Hepatocyte (in vitro differentiated cells): ENCODE measurements around the gene CFD.

Experiments used
- EZH2 ChIP-seq: fragments of 200-600 bp; sonication (generic); IDR thresholded peaks from 2 replicates; pipeline ENCODE4 v1.6.1; 2016; ENCODE audit warnings: antibody characterized with exemption, mild to moderate bottlenecking, borderline replicate concordance
- TF ChIP-seq, protein P1 (sequence below): fragments of 200-600 bp; sonication (generic); IDR thresholded peaks from 2 replicates; pipeline ENCODE4 v1.5.1; 2016; ENCODE audit warnings: antibody characterized with exemption, mild to moderate bottlenecking; ENCODE audit not compliant: poor library complexity

DNA sequence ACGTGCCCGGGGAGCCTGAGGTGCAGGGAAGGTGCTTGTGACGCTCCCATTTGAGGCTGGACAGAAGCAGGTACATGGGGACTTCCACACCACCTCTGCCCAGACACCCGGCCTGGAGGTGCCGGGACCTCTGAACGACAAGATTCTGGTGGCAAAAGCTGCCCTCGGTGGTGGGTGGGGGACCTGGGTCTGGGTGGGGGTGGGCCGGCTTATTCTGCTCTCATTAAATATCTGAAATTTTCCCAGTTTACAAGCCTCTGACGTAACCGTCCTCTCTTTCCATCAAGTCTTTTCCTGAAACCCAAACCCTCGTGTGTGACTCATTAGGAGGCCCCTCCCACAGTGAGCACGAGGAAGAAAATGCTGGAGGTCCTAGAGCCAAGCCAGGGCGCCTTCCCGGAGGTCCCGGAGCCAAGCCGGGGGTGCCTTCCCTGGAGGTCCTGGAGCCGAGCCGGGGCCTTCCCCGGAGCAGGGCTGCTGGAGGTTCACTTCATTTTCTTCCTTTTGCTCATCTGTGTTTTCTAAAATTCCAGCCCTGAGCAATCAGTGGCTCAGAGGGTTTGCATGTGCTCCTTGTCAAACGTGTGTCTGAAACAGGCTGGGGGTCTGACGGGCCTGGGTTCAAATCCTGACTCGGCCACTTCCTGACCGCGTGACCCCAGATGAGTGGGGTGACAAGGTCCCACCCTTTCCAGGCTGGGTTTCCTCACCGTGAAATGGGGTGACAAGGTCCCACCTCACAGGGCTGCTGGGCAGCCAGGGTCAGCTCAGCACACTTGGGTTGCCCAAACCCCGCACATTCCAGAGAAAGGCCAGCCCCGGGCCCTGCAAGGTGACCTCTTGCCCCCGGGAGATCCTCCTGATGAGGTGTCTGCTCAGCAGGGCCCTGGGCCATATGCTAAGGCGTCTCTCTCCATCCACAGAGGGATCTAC lies 10.0 kb downstream of the CFD start:
- TF ChIP-seq, protein P1, sequence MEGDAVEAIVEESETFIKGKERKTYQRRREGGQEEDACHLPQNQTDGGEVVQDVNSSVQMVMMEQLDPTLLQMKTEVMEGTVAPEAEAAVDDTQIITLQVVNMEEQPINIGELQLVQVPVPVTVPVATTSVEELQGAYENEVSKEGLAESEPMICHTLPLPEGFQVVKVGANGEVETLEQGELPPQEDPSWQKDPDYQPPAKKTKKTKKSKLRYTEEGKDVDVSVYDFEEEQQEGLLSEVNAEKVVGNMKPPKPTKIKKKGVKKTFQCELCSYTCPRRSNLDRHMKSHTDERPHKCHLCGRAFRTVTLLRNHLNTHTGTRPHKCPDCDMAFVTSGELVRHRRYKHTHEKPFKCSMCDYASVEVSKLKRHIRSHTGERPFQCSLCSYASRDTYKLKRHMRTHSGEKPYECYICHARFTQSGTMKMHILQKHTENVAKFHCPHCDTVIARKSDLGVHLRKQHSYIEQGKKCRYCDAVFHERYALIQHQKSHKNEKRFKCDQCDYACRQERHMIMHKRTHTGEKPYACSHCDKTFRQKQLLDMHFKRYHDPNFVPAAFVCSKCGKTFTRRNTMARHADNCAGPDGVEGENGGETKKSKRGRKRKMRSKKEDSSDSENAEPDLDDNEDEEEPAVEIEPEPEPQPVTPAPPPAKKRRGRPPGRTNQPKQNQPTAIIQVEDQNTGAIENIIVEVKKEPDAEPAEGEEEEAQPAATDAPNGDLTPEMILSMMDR, result no peak
- TF ChIP-seq EZH2, result no peak
